NB4 (cell line): ENCODE measurements around the gene FNIP2.
"Not testable (repeated sequence)": the region's sequence is repeated elsewhere in the genome, so short reads cannot be mapped to it uniquely, and the experiment has no call there.

Experiments used
- DNase-seq: peaks from one replicate; pipeline ENCODE4 v3.0.0; 2010; ENCODE audit warnings: low read depth
- H3K4me3 ChIP-seq: one replicate; pipeline ENCODE4 v1.5.1; 2011; ENCODE audit warnings: mild to moderate bottlenecking, low read depth, low read length, moderate library complexity
- MYC ChIP-seq: IDR thresholded peaks from 2 replicates; pipeline ENCODE4 v1.6.1; 2011; ENCODE audit warnings: low read depth, low read length
- POLR2A ChIP-seq: IDR thresholded peaks from 2 replicates; pipeline ENCODE4 v1.6.1; 2011; ENCODE audit warnings: mild to moderate bottlenecking; ENCODE audit not compliant: insufficient read length; ENCODE audit errors: extremely low read depth
- TF ChIP-seq, protein P1 (sequence below): IDR thresholded peaks from one replicate; pipeline ENCODE4 v1.5.1; 2012; ENCODE audit warnings: low read depth, low read length
- TF ChIP-seq, protein P2 (sequence below): IDR thresholded peaks from 2 replicates; pipeline ENCODE4 v1.6.1; 2011; ENCODE audit warnings: low read depth, low read length

FNIP2 gene

DNA sequence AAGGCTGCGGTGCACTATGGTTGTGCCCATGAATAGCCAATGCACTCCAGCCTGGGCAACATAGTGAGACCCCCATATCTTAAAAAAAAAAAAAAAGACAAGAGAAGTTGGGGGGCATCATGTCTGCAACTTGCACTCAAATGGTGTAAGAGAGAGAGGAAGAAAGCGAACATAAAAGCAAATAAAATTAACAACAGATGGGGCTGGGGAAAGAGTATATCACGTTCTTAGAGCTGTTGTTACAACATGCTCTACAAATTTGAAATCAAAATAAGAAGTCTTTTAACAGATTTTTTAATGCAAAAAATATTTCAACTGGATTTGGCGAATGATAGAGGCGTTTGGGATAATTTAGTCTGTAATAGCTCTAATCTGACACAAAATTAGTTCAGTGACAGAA lies 144.9 kb downstream of the FNIP2 start:
- TF ChIP-seq MYC (no peak), POLR2A (no peak)
- TF ChIP-seq, protein P1, sequence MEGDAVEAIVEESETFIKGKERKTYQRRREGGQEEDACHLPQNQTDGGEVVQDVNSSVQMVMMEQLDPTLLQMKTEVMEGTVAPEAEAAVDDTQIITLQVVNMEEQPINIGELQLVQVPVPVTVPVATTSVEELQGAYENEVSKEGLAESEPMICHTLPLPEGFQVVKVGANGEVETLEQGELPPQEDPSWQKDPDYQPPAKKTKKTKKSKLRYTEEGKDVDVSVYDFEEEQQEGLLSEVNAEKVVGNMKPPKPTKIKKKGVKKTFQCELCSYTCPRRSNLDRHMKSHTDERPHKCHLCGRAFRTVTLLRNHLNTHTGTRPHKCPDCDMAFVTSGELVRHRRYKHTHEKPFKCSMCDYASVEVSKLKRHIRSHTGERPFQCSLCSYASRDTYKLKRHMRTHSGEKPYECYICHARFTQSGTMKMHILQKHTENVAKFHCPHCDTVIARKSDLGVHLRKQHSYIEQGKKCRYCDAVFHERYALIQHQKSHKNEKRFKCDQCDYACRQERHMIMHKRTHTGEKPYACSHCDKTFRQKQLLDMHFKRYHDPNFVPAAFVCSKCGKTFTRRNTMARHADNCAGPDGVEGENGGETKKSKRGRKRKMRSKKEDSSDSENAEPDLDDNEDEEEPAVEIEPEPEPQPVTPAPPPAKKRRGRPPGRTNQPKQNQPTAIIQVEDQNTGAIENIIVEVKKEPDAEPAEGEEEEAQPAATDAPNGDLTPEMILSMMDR, result no peak
- TF ChIP-seq, protein P2, sequence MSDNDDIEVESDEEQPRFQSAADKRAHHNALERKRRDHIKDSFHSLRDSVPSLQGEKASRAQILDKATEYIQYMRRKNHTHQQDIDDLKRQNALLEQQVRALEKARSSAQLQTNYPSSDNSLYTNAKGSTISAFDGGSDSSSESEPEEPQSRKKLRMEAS, result no peak
- DNase-seq, result no peak
- no peak overlapping the region for H3K4me3 ChIP-seq

GRCh38 chr4:158914218-158914617 lies 145.4 kb downstream of the FNIP2 start:
- TF ChIP-seq, protein P1, result no peak
- no peak for TF ChIP-seq POLR2A
- TF ChIP-seq MYC, result no peak
- TF ChIP-seq, protein P2, result no peak
- H3K4me3 ChIP-seq, result no peak overlapping the region
- DNase-seq, result no peak

- no peak for DNase-seq
- TF ChIP-seq MYC (no peak), POLR2A (no peak)
- TF ChIP-seq, protein P1, result no peak
- TF ChIP-seq, protein P2, result no peak
- H3K4me3 ChIP-seq, result no peak overlapping the region
Measured at GRCh38 chr4:158915683-158916241, 146.9 kb downstream of the FNIP2 start.

- H3K4me3 ChIP-seq, result not testable (repeated sequence)
- DNase-seq, result peak; percentile 28
Measured at GRCh38 chr4:158920452-158920996, 151.7 kb downstream of the FNIP2 start.

GRCh38 chr4:158927774-158928173 lies 158.9 kb downstream of the FNIP2 start:
- DNase-seq, H3K4me3 ChIP-seq: not testable (repeated sequence)

- no peak for DNase-seq
- TF ChIP-seq POLR2A (no peak), MYC (no peak)
- TF ChIP-seq, protein P2, result no peak
- TF ChIP-seq, protein P1, result no peak
- no peak overlapping the region for H3K4me3 ChIP-seq
Measured at GRCh38 chr4:158929939-158930638, 161.3 kb downstream of the FNIP2 start.

DNA sequence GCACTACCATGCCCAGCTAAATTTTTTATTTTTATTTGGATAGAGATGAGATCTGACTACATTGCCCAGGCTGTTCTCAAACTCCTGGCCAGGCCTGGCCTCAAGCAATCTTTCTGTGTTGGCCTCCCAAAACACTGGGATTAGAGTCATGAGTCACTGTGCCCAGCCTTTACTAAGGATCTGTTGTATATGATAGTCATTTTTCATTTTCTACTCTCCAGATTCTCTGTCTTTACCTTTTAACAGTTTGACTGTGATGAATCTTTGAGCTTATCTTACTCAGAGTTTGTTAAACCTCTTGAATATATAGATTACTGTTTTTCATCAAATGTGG lies 161.8 kb downstream of the FNIP2 start:
- TF ChIP-seq POLR2A (no peak), MYC (no peak)
- TF ChIP-seq, protein P2, result no peak
- TF ChIP-seq, protein P1, result no peak
- no peak overlapping the region for H3K4me3 ChIP-seq
- no peak for DNase-seq
